HepG2 (cell line): ENCODE data around the gene LHX3. TPM values are rescaled to one million over a fixed set of nuclear protein-coding genes. Genes with fewer than 3 reads are reported as not detected.

ENCODE experiments used
- AGO2 ChIP-seq: fragments of 200-400 bp; formaldehyde crosslinking; optimal IDR thresholded peaks from 2 replicates; pipeline ENCODE3; 2017; ENCODE audit warnings: mild to moderate bottlenecking, low read depth, low read length, moderate library complexity
- BRCA1 ChIP-seq: sonication (generic); formaldehyde crosslinking; IDR thresholded peaks from 2 replicates; pipeline ENCODE4 v1.4.0; 2020; ENCODE audit warnings: missing genetic modification reagents
- JARID2 ChIP-seq: sonication (generic); formaldehyde crosslinking; IDR thresholded peaks from 2 replicates; pipeline ENCODE4 v1.8.1; 2023; ENCODE audit warnings: missing genetic modification reagents, inconsistent platforms; ENCODE audit not compliant: insufficient replicate concordance
- NFE2L1 ChIP-seq: sonication (generic); formaldehyde crosslinking; IDR thresholded peaks from 2 replicates; pipeline ENCODE4 v1.4.0; 2020; ENCODE audit warnings: missing genetic modification reagents, mild to moderate bottlenecking, borderline replicate concordance
- TGIF2 ChIP-seq: IDR thresholded peaks from 2 replicates; pipeline ENCODE4 v1.6.1; 2016; ENCODE audit warnings: control low read depth, missing compliant biosample characterization
- TRAFD1 ChIP-seq: sonication (generic); formaldehyde crosslinking; IDR thresholded peaks from 2 replicates; pipeline ENCODE4 v1.5.1; 2020; ENCODE audit warnings: missing genetic modification reagents, mild to moderate bottlenecking, borderline replicate concordance
- ZNF317 ChIP-seq: sonication (generic); formaldehyde crosslinking; IDR thresholded peaks from 2 replicates; pipeline ENCODE4 v1.5.0; 2020; ENCODE audit warnings: mild to moderate bottlenecking, missing genetic modification reagents
- ZNF350 ChIP-seq: sonication (generic); formaldehyde crosslinking; IDR thresholded peaks from 2 replicates; pipeline ENCODE4 v1.4.0; 2020; ENCODE audit warnings: mild to moderate bottlenecking, low read depth, missing genetic modification reagents, borderline replicate concordance
- ZNF589 ChIP-seq: sonication (generic); formaldehyde crosslinking; conservative IDR thresholded peaks from 2 replicates; pipeline ENCODE4 v1.8.0; 2022; ENCODE audit warnings: mild to moderate bottlenecking, moderate library complexity, missing genetic modification reagents
- polyA plus RNA-seq, 8 experiments: library from polyadenylated mRNA; depleted of rRNA in 3 of 8; stranded (reverse) in 7 of 8; unstranded in 1 of 8; fragments of >200 nt; fragmentation: Illumina TruSeq in 4 of 8; extraction: Trizol in 4 of 8; gene quantifications; 2 replicates each; pipeline versions ENCODE4 v1.2.1 to v1.2.3, GENCODE V29; 2011 to 2016; ENCODE audit warnings: low read depth in 4 of 8, missing spikeins in 1 of 8, mixed read lengths in 1 of 8; ENCODE audit not compliant: insufficient read depth in 1 of 8
- total RNA-seq, 5 experiments: library from RNA; depleted of rRNA; stranded (reverse); fragments of >200 nt; fragmentation: Illumina TruSeq; extraction: Trizol; gene quantifications; 2 replicates each; pipeline ENCODE4 v1.2.3, GENCODE V29; 2016; ENCODE audit warnings: low read depth in 1 of 5
- TF ChIP-seq, protein P1 (sequence below): fragments of 450-650 bp; IDR thresholded peaks from 2 replicates; pipeline ENCODE4 v1.6.1; 2017
- TF ChIP-seq, protein P2 (sequence below): sonication (generic); formaldehyde crosslinking; conservative IDR thresholded peaks from 2 replicates; pipeline ENCODE4 v1.8.0; 2022; ENCODE audit warnings: mild to moderate bottlenecking, moderate library complexity, missing genetic modification reagents
- TF ChIP-seq, protein P3 (sequence below), 2 experiments: sonication (generic) in 1 of 2; formaldehyde crosslinking in 1 of 2; IDR thresholded peaks; 2 replicates each; pipeline versions ENCODE4 v1.6.1 to v1.9.0; 2014 to 2022; ENCODE audit warnings: antibody characterized with exemption in 1 of 2, borderline replicate concordance in 1 of 2, inconsistent platforms in 1 of 2, low read depth in 1 of 2, missing genetic modification reagents in 1 of 2
- TF ChIP-seq, protein P4 (sequence below): IDR thresholded peaks from 2 replicates; pipeline ENCODE4 v1.6.1; 2016; ENCODE audit warnings: mild to moderate bottlenecking, missing biosample characterization, missing genetic modification reagents

Gene LHX3
- total and polyA plus RNA-seq, 2 of the 13 experiments (the other 11 are each of a cell fraction or from before 2014, with no cell fraction given): not detected

DNA sequence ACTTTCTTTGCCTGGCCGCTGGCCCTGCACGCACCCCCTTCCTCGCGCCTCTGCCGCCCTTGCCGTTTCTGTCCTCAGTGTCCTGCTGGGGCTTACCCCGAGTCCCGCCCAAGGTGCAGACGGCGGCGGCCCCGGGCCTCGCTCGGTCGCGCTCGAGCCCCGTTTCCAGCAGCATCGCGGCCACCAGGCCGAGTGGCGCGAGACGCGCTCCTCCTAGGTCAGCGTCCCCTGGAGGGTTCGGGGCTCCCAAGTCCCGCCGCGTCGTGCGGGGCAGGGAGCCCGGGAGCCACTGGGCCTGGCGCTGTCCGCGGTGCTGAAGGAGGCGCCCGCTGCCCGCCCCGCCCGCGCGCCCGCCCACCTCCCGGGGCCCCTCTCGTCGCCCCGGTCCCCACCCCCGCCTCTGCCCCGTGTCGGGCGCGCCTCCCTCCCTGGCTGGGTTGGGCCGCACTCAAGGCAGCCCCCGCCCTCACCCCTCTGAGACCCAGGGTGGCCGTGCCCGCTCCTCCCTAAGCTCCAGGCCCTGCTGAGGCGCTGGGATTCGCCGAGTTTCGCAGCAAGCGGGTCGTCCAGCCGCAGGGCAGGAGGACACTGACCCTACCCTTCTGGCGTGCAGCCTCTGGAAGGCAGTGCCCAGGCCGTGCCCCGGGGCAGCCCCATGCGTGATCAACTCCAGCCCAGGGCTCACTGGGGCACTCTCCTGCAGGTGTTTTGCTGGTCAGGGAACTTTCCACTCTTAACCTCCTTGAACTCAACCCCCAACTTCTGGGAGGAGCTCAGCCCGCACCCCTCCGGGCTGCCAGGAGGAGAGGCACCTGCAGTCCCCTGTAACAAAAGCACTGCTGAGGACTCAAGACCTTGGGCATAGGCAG, at the start of gene LHX3 (continued):
- TF ChIP-seq, protein P1, sequence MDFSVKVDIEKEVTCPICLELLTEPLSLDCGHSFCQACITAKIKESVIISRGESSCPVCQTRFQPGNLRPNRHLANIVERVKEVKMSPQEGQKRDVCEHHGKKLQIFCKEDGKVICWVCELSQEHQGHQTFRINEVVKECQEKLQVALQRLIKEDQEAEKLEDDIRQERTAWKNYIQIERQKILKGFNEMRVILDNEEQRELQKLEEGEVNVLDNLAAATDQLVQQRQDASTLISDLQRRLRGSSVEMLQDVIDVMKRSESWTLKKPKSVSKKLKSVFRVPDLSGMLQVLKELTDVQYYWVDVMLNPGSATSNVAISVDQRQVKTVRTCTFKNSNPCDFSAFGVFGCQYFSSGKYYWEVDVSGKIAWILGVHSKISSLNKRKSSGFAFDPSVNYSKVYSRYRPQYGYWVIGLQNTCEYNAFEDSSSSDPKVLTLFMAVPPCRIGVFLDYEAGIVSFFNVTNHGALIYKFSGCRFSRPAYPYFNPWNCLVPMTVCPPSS: no peak
- TF ChIP-seq NFE2L1 (CRISPR knock-in tag) (no peak), TRAFD1 (no peak), AGO2 (peak; percentile 91), ZNF589 (CRISPR knock-in tag) (no peak), ZNF350 (CRISPR knock-in tag) (no peak), ZNF317 (CRISPR knock-in tag) (no peak), TGIF2 (CRISPR knock-in tag) (peak; percentile 58; the same call in 1 of the 2 replicates), JARID2 (CRISPR knock-in tag) (no peak), BRCA1 (CRISPR knock-in tag) (0 out of 2 replicates have a peak, but pooled peaks have one; percentile 60)
- TF ChIP-seq, protein P2, sequence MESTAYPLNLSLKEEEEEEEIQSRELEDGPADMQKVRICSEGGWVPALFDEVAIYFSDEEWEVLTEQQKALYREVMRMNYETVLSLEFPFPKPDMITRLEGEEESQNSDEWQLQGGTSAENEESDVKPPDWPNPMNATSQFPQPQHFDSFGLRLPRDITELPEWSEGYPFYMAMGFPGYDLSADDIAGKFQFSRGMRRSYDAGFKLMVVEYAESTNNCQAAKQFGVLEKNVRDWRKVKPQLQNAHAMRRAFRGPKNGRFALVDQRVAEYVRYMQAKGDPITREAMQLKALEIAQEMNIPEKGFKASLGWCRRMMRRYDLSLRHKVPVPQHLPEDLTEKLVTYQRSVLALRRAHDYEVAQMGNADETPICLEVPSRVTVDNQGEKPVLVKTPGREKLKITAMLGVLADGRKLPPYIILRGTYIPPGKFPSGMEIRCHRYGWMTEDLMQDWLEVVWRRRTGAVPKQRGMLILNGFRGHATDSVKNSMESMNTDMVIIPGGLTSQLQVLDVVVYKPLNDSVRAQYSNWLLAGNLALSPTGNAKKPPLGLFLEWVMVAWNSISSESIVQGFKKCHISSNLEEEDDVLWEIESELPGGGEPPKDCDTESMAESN (CRISPR knock-in tag): 0 out of 2 replicates have a peak, but pooled peaks have one; percentile 20
- TF ChIP-seq, protein P3, sequence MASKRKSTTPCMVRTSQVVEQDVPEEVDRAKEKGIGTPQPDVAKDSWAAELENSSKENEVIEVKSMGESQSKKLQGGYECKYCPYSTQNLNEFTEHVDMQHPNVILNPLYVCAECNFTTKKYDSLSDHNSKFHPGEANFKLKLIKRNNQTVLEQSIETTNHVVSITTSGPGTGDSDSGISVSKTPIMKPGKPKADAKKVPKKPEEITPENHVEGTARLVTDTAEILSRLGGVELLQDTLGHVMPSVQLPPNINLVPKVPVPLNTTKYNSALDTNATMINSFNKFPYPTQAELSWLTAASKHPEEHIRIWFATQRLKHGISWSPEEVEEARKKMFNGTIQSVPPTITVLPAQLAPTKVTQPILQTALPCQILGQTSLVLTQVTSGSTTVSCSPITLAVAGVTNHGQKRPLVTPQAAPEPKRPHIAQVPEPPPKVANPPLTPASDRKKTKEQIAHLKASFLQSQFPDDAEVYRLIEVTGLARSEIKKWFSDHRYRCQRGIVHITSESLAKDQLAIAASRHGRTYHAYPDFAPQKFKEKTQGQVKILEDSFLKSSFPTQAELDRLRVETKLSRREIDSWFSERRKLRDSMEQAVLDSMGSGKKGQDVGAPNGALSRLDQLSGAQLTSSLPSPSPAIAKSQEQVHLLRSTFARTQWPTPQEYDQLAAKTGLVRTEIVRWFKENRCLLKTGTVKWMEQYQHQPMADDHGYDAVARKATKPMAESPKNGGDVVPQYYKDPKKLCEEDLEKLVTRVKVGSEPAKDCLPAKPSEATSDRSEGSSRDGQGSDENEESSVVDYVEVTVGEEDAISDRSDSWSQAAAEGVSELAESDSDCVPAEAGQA (IDR thresholded peaks at IDR 0.05; ENCODE audit: low read depth): no peak
- TF ChIP-seq, protein P3 (CRISPR knock-in tag; IDR thresholded peaks at IDR 0.05; ENCODE audit: borderline replicate concordance): peak; percentile 76; the same call in 1 of the 2 replicates
- TF ChIP-seq, protein P4, sequence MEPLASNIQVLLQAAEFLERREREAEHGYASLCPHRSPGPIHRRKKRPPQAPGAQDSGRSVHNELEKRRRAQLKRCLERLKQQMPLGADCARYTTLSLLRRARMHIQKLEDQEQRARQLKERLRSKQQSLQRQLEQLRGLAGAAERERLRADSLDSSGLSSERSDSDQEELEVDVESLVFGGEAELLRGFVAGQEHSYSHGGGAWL (CRISPR knock-in tag): peak; percentile 53; the same call in 1 of the 2 replicates
- TF ChIP-seq, all 625 proteins: peak for 80
